Neutrophil (primary cell): ENCODE results near the gene HERC5.

Experiments
- H3K27ac ChIP-seq: fragments of 200-600 bp; sonication (generic); 2 replicates; pipeline ENCODE4 v1.5.1; 2016; ENCODE audit warnings: mild to moderate bottlenecking, moderate library complexity
- H3K27me3 ChIP-seq: fragments of 200-600 bp; sonication (generic); 2 replicates; pipeline ENCODE4 v1.6.0; 2016; ENCODE audit warnings: mild to moderate bottlenecking
- H3K36me3 ChIP-seq: fragments of 200-600 bp; sonication (generic); 2 replicates; pipeline ENCODE4 v1.5.1; 2017
- H3K4me1 ChIP-seq, 2 experiments: fragments of 200-600 bp in 1 of 2; sonication (generic) in 1 of 2; 1 replicate in 1 of 2; 2 replicates in 1 of 2; pipeline versions ENCODE4 v1.5.1 to v1.6.1; 2013 to 2016; ENCODE audit warnings: low read depth in 1 of 2, low read length in 1 of 2, mild to moderate bottlenecking in 1 of 2, moderate library complexity in 1 of 2; ENCODE audit not compliant: control insufficient read depth in 1 of 2, insufficient read depth in 1 of 2
- H3K4me3 ChIP-seq, 2 experiments: fragments of 200-600 bp in 1 of 2; sonication (generic) in 1 of 2; 1 replicate in 1 of 2; 2 replicates in 1 of 2; pipeline ENCODE4 v1.5.1; 2013 to 2016; ENCODE audit warnings: low read depth in 1 of 2, low read length in 1 of 2, mild to moderate bottlenecking in 1 of 2, moderate library complexity in 1 of 2
- H3K9me3 ChIP-seq: fragments of 200-600 bp; sonication (generic); 2 replicates; pipeline ENCODE4 v1.5.1; 2016
- CTCF ChIP-seq: fragments of 200-600 bp; sonication (generic); IDR thresholded peaks from 2 replicates; pipeline ENCODE4 v1.5.1; 2016; ENCODE audit warnings: antibody characterized with exemption

HERC5 gene

GRCh38 chr4:88514557-88515511 lies 57.9 kb downstream of the HERC5 start:
- Histone ChIP-seq H3K27ac (no peak overlapping the region), H3K4me3 (no peak overlapping the region), H3K27me3 (no peaks in the 10 kb centered on the region), H3K36me3 (no peaks in the 10 kb centered on the region), H3K9me3 (no peaks in the 10 kb centered on the region), H3K4me1 (no peaks in the 10 kb centered on the region)
- TF ChIP-seq CTCF: no peak

GRCh38 chr4:88516746-88517145 lies 59.8 kb downstream of the HERC5 start:
- Histone ChIP-seq H3K4me3 (no peak overlapping the region), H3K27ac (no peak overlapping the region), H3K36me3 (no peaks in the 10 kb centered on the region), H3K27me3 (no peaks in the 10 kb centered on the region), H3K9me3 (no peaks in the 10 kb centered on the region), H3K4me1 (no peaks in the 10 kb centered on the region)
- TF ChIP-seq CTCF: no peak

- Histone ChIP-seq H3K4me1 (peaks cover 8 to 9% of the 10 kb centered on the region in 2 experiments), H3K36me3 (no peaks in the 10 kb centered on the region), H3K4me3 (no peak overlapping the region), H3K27me3 (no peaks in the 10 kb centered on the region), H3K27ac (no peak overlapping the region), H3K9me3 (no peaks in the 10 kb centered on the region)
- TF ChIP-seq CTCF: no peak
Observed at GRCh38 chr4:88517825-88518224, 60.9 kb downstream of the HERC5 start.

GRCh38 chr4:88518911-88519310 lies 62.0 kb downstream of the HERC5 start:
- Histone ChIP-seq H3K9me3 (no peaks in the 10 kb centered on the region), H3K27ac (no peak overlapping the region), H3K27me3 (no peaks in the 10 kb centered on the region), H3K4me1 (peaks cover 16 to 17% of the 10 kb centered on the region in 2 experiments), H3K36me3 (no peaks in the 10 kb centered on the region), H3K4me3 (no peak overlapping the region)
- TF ChIP-seq CTCF: no peak

GRCh38 chr4:88522702-88523324 lies 65.9 kb downstream of the HERC5 start:
- Histone ChIP-seq H3K27ac (peak overlapping the region; percentile 65), H3K4me1 (peaks cover 31 to 33% of the 10 kb centered on the region in 2 experiments), H3K9me3 (no peaks in the 10 kb centered on the region), H3K36me3 (no peaks in the 10 kb centered on the region), H3K4me3 (peak overlapping the region; percentile 79 to 81), H3K27me3 (no peaks in the 10 kb centered on the region)
- TF ChIP-seq CTCF: no peak
